HCT116 (cell line): Measurements from ENCODE around the gene MARVELD3. TPM values are rescaled to one million over a fixed set of nuclear protein-coding genes. Genes with fewer than 3 reads are reported as not detected.

Experiments used
- ATAC-seq: fragments of 200-7000 bp; cut with Tn5 transposase; 2 replicates; pipeline ENCODE4 v1.9.1; 2020; ENCODE audit warnings: mild to moderate bottlenecking, moderate library complexity
- BruUV-seq: library from RNA; stranded (reverse); fragments of 400-500 nt; replicated peaks from 2 replicates; lab custom pipeline; 2021; lab: Mats Ljungman, UMichigan
- CTCF ChIA-PET: fragments of 300-600 bp; sonication (Branson Sonifier 250); formaldehyde crosslinking; loops from one replicate; lab custom pipeline; 2021; ENCODE audit warnings: antibody characterized with exemption; lab: Charles Lee
- POLR2A ChIA-PET: fragments of 300-600, 350-600 bp; sonication (Branson Sonifier 250); formaldehyde crosslinking; loops from one replicate; lab custom pipeline; 2021; ENCODE audit warnings: antibody characterized with exemption; lab: Charles Lee
- RAD21 ChIA-PET, 2 experiments: fragments of 300-600 bp; sonication (Branson Sonifier 250); formaldehyde crosslinking; loops; one replicate each; lab custom pipeline; 2023; ENCODE audit warnings: low total read pairs in 2 of 2; ENCODE audit not compliant: uncharacterized antibody in 2 of 2, unreplicated experiment in 2 of 2, low non-redundant PET in 1 of 2; lab: Charles Lee
- DNase-seq: peaks from one replicate; pipeline ENCODE4 v3.0.0-alpha.2; 2010; ENCODE audit warnings: low read depth, low spot score
- H2AFZ ChIP-seq: fragments of 200-600 bp; shearing (Covaris generic), sonication (generic); 2 replicates; pipeline ENCODE4 v1.6.1; 2017; ENCODE audit warnings: low read depth, mixed run types, mixed read lengths, antibody characterized with exemption, low read length; ENCODE audit not compliant: poor library complexity, severe bottlenecking
- H3K27ac ChIP-seq: 2 replicates; pipeline ENCODE4 v1.5.1; 2012; ENCODE audit warnings: low read depth, low read length
- H3K27me3 ChIP-seq: fragments of 200-600 bp; sonication (generic); 2 replicates; pipeline ENCODE4 v1.6.1; 2016; ENCODE audit warnings: mixed run types, low read length, mixed read lengths; ENCODE audit not compliant: insufficient read depth
- H3K36me3 ChIP-seq, 2 experiments: fragments of 200-500 bp in 1 of 2; fragments of 200-600 bp in 1 of 2; sonication (Bioruptor generic) in 1 of 2; sonication (generic) in 1 of 2; 2 replicates each; pipeline versions ENCODE4 v1.5.1 to v1.6.1; 2014 to 2016; ENCODE audit warnings: low read length in 2 of 2, inconsistent platforms in 1 of 2, mixed read lengths in 1 of 2, mixed run types in 1 of 2; ENCODE audit not compliant: insufficient read depth in 2 of 2, control insufficient read depth in 1 of 2
- H3K4me1 ChIP-seq, 2 experiments: fragments of 200-600 bp in 1 of 2; sonication (generic) in 1 of 2; 2 replicates each; pipeline versions ENCODE4 v1.5.1 to v1.6.1; 2012 to 2017; ENCODE audit warnings: low read length in 2 of 2, inconsistent platforms in 1 of 2, mild to moderate bottlenecking in 1 of 2, mixed read lengths in 1 of 2, mixed run types in 1 of 2, moderate library complexity in 1 of 2; ENCODE audit not compliant: insufficient read depth in 2 of 2, control insufficient read depth in 1 of 2
- H3K4me2 ChIP-seq: fragments of 200-600 bp; sonication (generic); 2 replicates; pipeline ENCODE4 v1.6.1; 2017; ENCODE audit warnings: mixed run types, low read length, mixed read lengths
- H3K4me3 ChIP-seq, 2 experiments: fragments of 200-600 bp in 1 of 2; sonication (generic) in 1 of 2; replicated peaks in 1 of 2; 2 replicates each; pipeline ENCODE4 v1.5.1; 2011 to 2016; ENCODE audit warnings: low read length in 2 of 2, control low read depth in 1 of 2, low read depth in 1 of 2, mild to moderate bottlenecking in 1 of 2, mixed read lengths in 1 of 2, mixed run types in 1 of 2
- H3K79me2 ChIP-seq: fragments of 200-600 bp; sonication (generic); 2 replicates; pipeline ENCODE4 v1.6.1; 2017; ENCODE audit warnings: mild to moderate bottlenecking, mixed run types, low read length, moderate library complexity, mixed read lengths; ENCODE audit not compliant: insufficient read depth
- H3K9ac ChIP-seq: fragments of 200-600 bp; sonication (generic); 2 replicates; pipeline ENCODE4 v1.6.1; 2016; ENCODE audit warnings: low read length, mixed read lengths
- H3K9me2 ChIP-seq: fragments of 200-600 bp; sonication (generic), shearing (Covaris generic); 2 replicates; pipeline ENCODE4 v1.6.1; 2017; ENCODE audit warnings: mixed run types, mild to moderate bottlenecking, moderate library complexity; ENCODE audit not compliant: insufficient read depth
- H3K9me3 ChIP-seq, 2 experiments: fragments of 200-500 bp in 1 of 2; fragments of 200-600 bp in 1 of 2; sonication (Bioruptor generic) in 1 of 2; sonication (generic) in 1 of 2; 2 replicates each; pipeline ENCODE4 v1.6.1; 2014 to 2017; ENCODE audit warnings: low read length in 2 of 2, mixed read lengths in 2 of 2, inconsistent platforms in 1 of 2, low read depth in 1 of 2, mild to moderate bottlenecking in 1 of 2, mixed run types in 1 of 2, moderate library complexity in 1 of 2; ENCODE audit not compliant: control insufficient read depth in 1 of 2, insufficient read depth in 1 of 2
- H4K20me1 ChIP-seq: fragments of 200-600 bp; sonication (generic), shearing (Covaris generic); 2 replicates; pipeline ENCODE4 v1.6.1; 2017; ENCODE audit warnings: mixed run types, mild to moderate bottlenecking, moderate library complexity; ENCODE audit not compliant: insufficient read depth
- CBX3 ChIP-seq: IDR thresholded peaks from 2 replicates; pipeline ENCODE4 v1.6.1; 2012; ENCODE audit warnings: low read depth
- CEBPB ChIP-seq: IDR thresholded peaks from 2 replicates; pipeline ENCODE4 v1.6.1; 2012; ENCODE audit warnings: low read depth
- EZH2phosphoT487 ChIP-seq: fragments of 200-600 bp; IDR thresholded peaks from 2 replicates; pipeline ENCODE4 v1.6.1; 2018; ENCODE audit warnings: antibody characterized with exemption, borderline replicate concordance
- FOSL1 ChIP-seq: IDR thresholded peaks from 2 replicates; pipeline ENCODE4 v1.6.1; 2012; ENCODE audit warnings: low read depth
- POLR2A ChIP-seq: IDR thresholded peaks from 2 replicates; pipeline ENCODE4 v1.7.0; 2011; ENCODE audit warnings: borderline replicate concordance; ENCODE audit not compliant: insufficient read depth, insufficient read length; ENCODE audit errors: extremely low read depth
- POLR2AphosphoS5 ChIP-seq: IDR thresholded peaks from 2 replicates; pipeline ENCODE4 v1.6.1; 2011; ENCODE audit warnings: mild to moderate bottlenecking, low read depth, low read length, moderate library complexity
- RAD21 ChIP-seq: IDR thresholded peaks from 2 replicates; pipeline ENCODE4 v1.6.1; 2012; ENCODE audit warnings: low read depth, mild to moderate bottlenecking
- SIN3A ChIP-seq: IDR thresholded peaks from 2 replicates; pipeline ENCODE4 v1.6.1; 2012; ENCODE audit warnings: low read depth
- TCF7L2 ChIP-seq: IDR thresholded peaks from 2 replicates; pipeline ENCODE4 v1.7.0; 2011; ENCODE audit warnings: borderline replicate concordance, inconsistent platforms; ENCODE audit not compliant: insufficient read depth, insufficient read length; ENCODE audit errors: extremely low read depth
- YY1 ChIP-seq: IDR thresholded peaks from 2 replicates; pipeline ENCODE4 v1.6.1; 2011; ENCODE audit warnings: low read length, low read depth, moderate library complexity, mild to moderate bottlenecking; ENCODE audit not compliant: insufficient replicate concordance; ENCODE audit errors: extremely low read depth
- ZFX ChIP-seq: fragments of 450-650 bp; IDR thresholded peaks from 2 replicates; pipeline ENCODE4 v1.6.1; 2017
- ZNF274 ChIP-seq: fragments of 200-500 bp; sonication (Bioruptor generic); IDR thresholded peaks from 2 replicates; pipeline ENCODE4 v1.6.1; 2014; ENCODE audit warnings: mild to moderate bottlenecking, low read depth, low read length, inconsistent platforms
- intact Hi-C: fragments of 100-400 bp; cut with micrococcal nuclease; formaldehyde crosslinking; loops from 2 replicates; pipeline ENCODE4 v1.10.0; 2022
- total RNA-seq: library from RNA; stranded (reverse); gene quantifications from one replicate; pipeline ENCODE4 v1.2.1, GENCODE V29; 2021; ENCODE audit not compliant: unreplicated experiment
- TF ChIP-seq, protein P1 (sequence below): IDR thresholded peaks from 2 replicates; pipeline ENCODE4 v1.6.1; 2011; ENCODE audit warnings: mild to moderate bottlenecking, low read length, moderate library complexity; ENCODE audit not compliant: insufficient replicate concordance; ENCODE audit errors: extremely low read depth
- TF ChIP-seq, protein P2 (sequence below): IDR thresholded peaks from 2 replicates; pipeline ENCODE4 v1.6.1; 2012
- TF ChIP-seq, protein P3 (sequence below): IDR thresholded peaks from 2 replicates; pipeline ENCODE4 v1.6.1; 2012
- TF ChIP-seq, protein P4 (sequence below), 3 experiments: fragments of 200-600 bp in 1 of 3; sonication (generic) in 1 of 3; IDR thresholded peaks in 2 of 3; conservative IDR thresholded peaks in 1 of 3; 2 replicates each; pipeline ENCODE4 v1.5.1; 2012 to 2017; ENCODE audit warnings: low read depth in 2 of 3, low read length in 2 of 3, antibody characterized with exemption in 1 of 3, borderline replicate concordance in 1 of 3, control low read depth in 1 of 3, mild to moderate bottlenecking in 1 of 3, mixed read lengths in 1 of 3, mixed run types in 1 of 3, moderate library complexity in 1 of 3; ENCODE audit not compliant: insufficient read depth in 1 of 3

Gene MARVELD3
- total RNA-seq, 1 experiment from 2014 or later = 20.9 TPM

DNA sequence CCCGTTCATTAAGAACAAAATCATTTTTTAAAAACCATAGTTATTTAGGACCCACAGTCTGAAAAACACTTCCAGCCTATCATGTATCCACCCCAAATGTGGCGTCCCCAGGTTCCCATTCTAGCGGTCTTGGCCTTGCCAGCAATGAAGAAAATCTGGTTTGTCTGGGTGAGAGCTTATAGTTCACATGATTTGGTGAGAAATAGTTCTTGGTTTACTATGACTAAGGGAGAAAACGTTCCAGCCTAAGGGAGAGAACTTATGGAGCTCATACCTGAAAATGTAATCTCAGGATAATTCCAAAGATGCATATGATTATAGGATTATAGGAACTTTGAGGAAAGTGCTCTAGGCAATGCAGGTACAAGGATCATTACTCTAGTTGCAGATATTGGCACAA is 4.8 kb downstream of the MARVELD3 start:
- RAD21 ChIA-PET = no interaction called here

More for the DNA sequence above, 4.8 kb downstream of the MARVELD3 start:
- no peaks in the 10 kb centered on the region for H3K9me2 ChIP-seq
- H2AFZ ChIP-seq = no peak overlapping the region
- BruUV-seq = no TSS peak
- peaks cover 5 to 8% of the 10 kb centered on the region in 2 experiments; a peak in 3 of 4 replicates for H3K4me1 ChIP-seq
- H3K79me2 ChIP-seq = peaks cover 30% of the 10 kb centered on the region
- TF ChIP-seq, protein P1, sequence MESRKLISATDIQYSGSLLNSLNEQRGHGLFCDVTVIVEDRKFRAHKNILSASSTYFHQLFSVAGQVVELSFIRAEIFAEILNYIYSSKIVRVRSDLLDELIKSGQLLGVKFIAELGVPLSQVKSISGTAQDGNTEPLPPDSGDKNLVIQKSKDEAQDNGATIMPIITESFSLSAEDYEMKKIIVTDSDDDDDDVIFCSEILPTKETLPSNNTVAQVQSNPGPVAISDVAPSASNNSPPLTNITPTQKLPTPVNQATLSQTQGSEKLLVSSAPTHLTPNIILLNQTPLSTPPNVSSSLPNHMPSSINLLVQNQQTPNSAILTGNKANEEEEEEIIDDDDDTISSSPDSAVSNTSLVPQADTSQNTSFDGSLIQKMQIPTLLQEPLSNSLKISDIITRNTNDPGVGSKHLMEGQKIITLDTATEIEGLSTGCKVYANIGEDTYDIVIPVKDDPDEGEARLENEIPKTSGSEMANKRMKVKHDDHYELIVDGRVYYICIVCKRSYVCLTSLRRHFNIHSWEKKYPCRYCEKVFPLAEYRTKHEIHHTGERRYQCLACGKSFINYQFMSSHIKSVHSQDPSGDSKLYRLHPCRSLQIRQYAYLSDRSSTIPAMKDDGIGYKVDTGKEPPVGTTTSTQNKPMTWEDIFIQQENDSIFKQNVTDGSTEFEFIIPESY = no peak
- no peak for TF ChIP-seq CEBPB
- TF ChIP-seq, protein P2, sequence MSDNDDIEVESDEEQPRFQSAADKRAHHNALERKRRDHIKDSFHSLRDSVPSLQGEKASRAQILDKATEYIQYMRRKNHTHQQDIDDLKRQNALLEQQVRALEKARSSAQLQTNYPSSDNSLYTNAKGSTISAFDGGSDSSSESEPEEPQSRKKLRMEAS = no peak
- no peak for TF ChIP-seq POLR2AphosphoS5
- no peak for TF ChIP-seq FOSL1
- TF ChIP-seq, protein P3, sequence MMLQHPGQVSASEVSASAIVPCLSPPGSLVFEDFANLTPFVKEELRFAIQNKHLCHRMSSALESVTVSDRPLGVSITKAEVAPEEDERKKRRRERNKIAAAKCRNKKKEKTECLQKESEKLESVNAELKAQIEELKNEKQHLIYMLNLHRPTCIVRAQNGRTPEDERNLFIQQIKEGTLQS = no peak
- no peak for TF ChIP-seq ZNF274
- no peak for TF ChIP-seq SIN3A
- no peak for TF ChIP-seq YY1
- TF ChIP-seq CBX3 = no peak
- no peak for TF ChIP-seq POLR2A
- TF ChIP-seq, protein P4, sequence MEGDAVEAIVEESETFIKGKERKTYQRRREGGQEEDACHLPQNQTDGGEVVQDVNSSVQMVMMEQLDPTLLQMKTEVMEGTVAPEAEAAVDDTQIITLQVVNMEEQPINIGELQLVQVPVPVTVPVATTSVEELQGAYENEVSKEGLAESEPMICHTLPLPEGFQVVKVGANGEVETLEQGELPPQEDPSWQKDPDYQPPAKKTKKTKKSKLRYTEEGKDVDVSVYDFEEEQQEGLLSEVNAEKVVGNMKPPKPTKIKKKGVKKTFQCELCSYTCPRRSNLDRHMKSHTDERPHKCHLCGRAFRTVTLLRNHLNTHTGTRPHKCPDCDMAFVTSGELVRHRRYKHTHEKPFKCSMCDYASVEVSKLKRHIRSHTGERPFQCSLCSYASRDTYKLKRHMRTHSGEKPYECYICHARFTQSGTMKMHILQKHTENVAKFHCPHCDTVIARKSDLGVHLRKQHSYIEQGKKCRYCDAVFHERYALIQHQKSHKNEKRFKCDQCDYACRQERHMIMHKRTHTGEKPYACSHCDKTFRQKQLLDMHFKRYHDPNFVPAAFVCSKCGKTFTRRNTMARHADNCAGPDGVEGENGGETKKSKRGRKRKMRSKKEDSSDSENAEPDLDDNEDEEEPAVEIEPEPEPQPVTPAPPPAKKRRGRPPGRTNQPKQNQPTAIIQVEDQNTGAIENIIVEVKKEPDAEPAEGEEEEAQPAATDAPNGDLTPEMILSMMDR (IDR thresholded peaks at IDR 0.05 in 2 of 3, conservative IDR thresholded peaks at IDR 0.05 in 1 of 3; ENCODE audit: borderline replicate concordance in 1 of 3, insufficient read depth in 1 of 3, low read depth in 2 of 3, low read length in 2 of 3) = no peak
- TF ChIP-seq ZFX = no peak
- no peak for TF ChIP-seq TCF7L2
- no peak for TF ChIP-seq RAD21
- no peak for TF ChIP-seq EZH2phosphoT487
- intact Hi-C loops = no loop called here
- H4K20me1 ChIP-seq = no peaks in the 10 kb centered on the region
- no peak for ATAC-seq
- ChIA-PET CTCF (no interaction called here), POLR2A (no interaction called here)
- H3K36me3 ChIP-seq = peaks cover 13 to 34% of the 10 kb centered on the region in 2 experiments; a peak in 3 of 4 replicates
- H3K4me2 ChIP-seq = no peak overlapping the region
- H3K27me3 ChIP-seq = no peaks in the 10 kb centered on the region
- DNase-seq = no peak
- no peak overlapping the region for H3K27ac ChIP-seq
- H3K9me3 ChIP-seq = no peaks in the 10 kb centered on the region
- no peak overlapping the region for H3K9ac ChIP-seq
- no peak overlapping the region for H3K4me3 ChIP-seq
